Endothelial cell of hepatic sinusoid (primary cell): Measurements from ENCODE around the gene ERC2.
"Not testable (repeated sequence)": the region's sequence is repeated elsewhere in the genome, so short reads cannot be mapped to it uniquely, and the experiment has no call there.

Experiments
- in situ Hi-C: cut with HindIII; loops from 2 replicates; pipeline ENCODE4 v1.10.0; 2017; ENCODE audit warnings: low sequenced_read_pairs

Gene ERC2

DNA sequence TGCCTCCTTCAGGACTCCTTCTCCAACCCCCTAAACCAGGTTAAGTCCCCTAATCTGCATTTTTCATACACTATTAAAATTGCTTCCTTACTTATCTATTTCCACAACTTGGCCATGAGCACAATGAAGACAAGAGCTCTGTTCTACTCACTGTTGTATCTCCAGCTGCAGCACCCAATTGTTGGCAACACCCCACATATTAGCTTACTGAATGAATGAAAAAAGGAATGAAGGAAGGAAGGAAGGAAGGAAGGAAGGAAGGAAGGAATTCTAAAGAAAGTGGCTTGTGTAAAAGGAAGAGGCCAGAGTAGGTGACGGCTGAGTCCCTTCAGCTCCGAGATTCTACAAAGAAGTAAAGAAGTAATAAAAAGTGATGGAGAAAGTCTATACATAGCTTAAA, 444.7 kb downstream of the ERC2 start:
- in situ Hi-C loops = no loop called here

DNA sequence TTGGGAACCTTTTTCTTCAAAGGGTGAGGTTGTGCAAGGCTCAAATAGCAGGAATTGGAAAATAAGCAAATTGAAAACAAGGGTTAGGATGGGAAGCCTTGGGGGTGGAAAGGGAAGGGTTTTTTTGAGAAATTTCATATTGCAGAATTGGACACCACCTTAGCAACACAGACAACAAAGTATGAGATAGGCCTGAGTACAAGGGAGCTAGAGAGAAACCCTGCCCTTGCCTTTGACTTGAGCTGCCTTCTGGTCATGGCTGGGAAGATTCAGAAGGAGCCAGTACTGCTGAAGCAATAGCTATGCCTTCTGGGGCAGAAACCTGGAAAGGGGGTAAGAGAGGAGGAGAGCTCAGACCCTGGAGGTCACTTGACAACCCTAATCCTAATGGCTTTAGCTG, 445.6 kb downstream of the ERC2 start:
- in situ Hi-C loops = no loop called here

DNA sequence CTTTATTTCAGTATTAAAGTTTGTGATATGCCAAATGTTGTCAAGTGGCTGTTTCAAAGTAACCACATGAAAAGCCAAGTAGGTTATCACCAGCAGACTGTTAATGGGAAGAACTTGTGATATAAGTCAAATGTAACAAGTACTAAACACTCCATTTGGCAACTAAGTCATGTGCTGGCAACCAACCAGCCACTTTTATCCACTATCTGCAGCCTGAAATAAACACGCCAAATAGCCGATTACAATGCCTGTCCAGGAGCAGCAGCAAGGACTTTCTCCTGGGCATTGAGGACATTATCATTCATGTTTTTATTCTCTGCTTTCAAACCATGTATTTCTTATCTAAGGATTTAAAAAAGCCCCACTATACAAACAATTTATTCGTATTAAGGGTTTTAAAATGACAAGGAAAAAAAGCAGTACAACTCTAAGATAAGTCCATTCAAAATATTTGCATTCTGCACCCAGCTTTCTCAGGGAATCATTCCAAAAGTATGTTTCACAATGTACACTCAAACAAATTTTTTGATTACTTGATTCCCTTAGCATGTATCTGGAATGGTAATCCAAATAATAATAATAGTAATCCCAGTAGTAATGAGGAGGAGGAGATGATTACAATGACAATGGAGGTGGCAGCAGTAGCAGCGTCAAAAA, 448.6 kb downstream of the ERC2 start:
- in situ Hi-C loops = no loop called here

DNA sequence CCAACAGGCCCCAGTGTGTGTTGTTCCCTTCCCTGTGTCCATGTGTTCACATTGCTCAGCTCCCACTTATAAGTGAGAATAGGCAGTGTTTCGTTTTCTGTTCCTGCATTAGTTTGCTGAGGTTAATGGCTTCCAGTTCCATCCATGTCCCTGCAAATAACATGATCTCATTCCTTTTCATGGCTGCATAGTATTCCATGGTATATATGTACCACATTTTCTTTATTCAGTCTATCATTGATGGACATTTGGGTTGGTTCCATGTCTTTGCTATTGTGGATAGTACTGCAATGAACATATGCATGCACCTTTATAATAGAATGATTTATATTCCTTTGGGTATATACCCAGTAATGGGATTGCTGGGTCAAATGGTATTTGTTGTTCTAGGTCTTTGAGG, 452.9 kb downstream of the ERC2 start:
- in situ Hi-C loops = not testable (repeated sequence)

DNA sequence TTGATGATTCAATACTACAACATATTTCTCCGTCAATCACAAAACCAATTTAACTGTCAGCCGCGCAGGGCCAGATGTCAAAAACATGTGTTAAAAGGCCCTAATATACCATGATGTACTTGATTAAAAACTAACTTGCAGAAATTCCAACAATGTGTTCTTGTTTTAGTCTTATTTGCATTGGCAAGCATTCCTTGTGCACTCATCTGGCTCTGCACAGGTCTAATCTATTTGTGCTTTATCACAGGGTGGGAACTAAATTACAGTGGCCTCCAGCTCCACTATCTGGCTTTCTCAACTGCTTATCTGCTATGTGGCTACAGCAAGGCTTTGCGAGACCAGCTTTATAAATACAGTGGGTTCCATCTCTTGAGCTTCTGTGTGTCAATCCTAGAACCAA, 455.5 kb downstream of the ERC2 start:
- in situ Hi-C loops = no loop called here

DNA sequence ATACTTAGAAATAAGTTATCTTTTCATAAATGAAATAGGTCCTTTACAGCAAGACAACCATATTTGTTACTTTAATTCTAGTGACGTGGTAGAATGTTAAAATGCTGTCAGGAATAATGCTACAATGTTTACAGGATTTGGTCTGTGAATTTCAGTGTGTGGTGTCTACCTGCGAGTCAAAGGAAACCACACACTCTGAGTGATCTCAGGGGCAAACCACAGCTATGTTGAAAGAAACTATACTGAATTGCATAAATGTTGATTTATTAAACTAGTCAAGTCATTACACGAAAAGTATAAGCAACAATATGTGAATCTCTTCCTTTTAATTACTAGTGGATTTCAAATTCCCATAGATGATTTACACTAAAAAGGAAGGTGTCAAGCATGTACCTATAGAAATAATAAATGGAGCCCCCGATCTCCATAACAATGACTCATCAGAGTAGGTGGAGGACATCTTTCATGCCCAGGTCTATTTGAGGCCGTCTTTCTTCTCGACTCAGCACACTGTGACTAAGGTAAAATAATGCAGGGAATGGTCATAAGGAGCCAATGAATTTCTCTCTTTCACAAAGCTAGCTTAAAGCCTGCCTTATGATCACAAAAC, 463.0 kb downstream of the ERC2 start:
- in situ Hi-C loops = loop anchor here (10.0 kb wide), 1 partner anchor 60 kb away; no protein-coding TSS in a partner anchor

DNA sequence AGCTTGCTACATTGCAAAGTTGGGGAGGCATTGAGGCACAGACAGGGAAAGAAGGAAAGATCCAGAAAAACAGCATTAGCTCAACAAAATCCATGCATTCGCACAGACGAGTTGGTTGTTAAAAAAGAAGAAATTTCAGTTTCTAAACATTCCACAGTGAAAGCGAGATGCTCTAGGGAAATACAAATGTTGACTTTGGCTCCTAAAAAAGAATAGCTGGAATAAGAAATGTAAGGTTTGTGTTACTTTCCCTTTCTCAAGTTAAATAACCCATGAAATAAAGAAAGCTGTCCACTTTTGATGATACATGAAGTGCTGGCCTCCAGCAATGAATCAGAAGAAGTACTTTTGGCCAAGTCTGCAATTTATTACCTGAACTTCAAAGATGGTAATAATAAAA, 465.1 kb downstream of the ERC2 start:
- in situ Hi-C loops = loop anchor here (10.0 kb wide), 1 partner anchor 58 kb away; no protein-coding TSS in a partner anchor

DNA sequence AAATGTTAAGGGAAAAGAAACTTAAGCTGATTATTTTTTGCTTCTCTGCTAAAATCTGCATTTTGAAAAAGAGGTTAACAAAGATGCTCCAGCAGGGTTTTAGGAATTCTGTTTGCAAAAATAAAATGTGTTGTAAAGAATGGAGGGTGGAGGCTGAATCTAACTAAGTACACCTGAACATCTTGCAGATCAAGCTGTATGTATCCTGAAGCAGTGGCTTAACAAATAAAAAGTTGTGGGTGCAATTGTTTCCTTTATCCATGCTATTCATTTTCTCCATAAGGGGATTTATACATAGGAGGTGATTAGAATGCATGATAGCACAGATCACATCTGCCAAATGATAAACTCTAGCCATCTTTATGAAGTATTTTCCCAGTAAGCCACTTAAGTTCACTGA, 466.3 kb downstream of the ERC2 start:
- in situ Hi-C loops = loop anchor here (10.0 kb wide), 1 partner anchor 57 kb away; no protein-coding TSS in a partner anchor

DNA sequence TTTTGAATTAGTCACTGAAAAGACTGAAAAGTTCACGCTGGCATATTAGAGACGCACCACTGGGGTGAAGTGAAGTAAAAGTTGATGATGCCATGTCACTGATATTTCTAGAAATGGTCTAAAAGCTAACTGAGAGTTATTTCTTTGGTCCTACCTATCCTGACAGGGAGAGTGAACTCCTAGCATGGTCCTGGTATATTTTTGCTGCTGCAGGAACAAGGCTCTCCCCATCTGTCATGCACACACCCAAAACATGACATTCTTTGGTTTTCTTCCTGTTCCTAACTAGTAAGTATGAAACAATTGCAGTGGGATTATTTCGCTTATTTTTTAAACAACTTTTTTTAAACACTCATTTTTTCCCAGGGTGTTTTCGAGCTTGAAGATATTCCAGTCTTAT, 466.7 kb downstream of the ERC2 start:
- in situ Hi-C loops = loop anchor here (10.0 kb wide), 1 partner anchor 57 kb away; no protein-coding TSS in a partner anchor

DNA sequence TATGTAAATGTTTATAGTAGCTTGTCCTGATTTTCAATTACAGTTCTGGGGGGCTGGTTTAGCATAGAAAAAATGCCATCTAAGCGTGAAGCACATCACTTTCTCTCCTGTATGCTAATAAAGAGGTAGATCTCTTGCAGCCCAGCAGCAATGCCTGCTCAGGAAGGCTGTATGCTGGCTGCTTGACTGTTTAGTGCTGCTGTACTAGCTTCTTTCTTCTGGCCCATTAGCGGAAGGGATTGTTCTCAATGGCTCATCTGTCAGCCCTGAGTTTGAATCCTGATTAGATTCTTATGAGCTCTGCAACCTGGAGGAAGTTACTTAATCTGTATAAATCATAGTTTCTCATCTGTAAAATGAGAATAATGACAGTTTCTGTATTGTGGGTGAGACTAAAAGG, 478.9 kb downstream of the ERC2 start:
- in situ Hi-C loops = no loop called here

DNA sequence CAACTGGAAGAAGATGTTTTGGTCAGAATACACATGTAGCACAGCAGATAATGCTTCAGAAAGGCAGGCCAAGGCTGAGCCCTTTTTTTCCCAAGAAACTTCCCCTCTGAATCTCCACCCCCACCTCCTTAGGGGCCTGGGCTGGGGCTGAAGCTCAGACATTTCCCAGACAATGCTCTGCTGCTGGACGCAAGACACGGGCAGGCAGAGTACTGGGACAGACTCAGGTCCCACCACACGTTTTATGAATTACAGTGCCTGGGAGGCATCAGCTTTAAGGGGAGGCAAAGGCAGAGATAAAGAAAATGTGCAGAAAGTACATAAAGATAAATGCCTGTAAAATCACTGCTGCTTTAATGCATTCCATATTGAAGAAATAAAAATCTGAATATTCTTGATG, 479.4 kb downstream of the ERC2 start:
- in situ Hi-C loops = no loop called here

DNA sequence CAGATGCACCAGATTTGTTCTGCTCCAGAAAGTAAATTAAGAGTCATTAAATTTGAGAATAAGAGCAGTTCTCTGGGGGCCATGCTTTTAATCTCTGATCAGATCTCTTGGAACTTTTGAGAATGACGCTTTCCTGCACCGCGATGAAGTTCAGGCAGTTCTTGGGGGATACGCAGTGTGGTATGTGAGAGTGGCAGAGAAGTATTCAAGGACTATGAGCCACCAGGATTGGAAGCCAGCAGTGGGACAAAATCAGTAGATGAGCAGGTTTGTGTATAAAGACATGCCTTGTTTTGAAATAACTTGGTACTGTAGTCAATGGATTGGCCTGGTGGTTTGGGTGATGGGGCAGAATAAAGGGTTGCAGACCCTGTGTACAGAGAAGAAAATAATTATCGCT, 483.6 kb downstream of the ERC2 start:
- in situ Hi-C loops = no loop called here

DNA sequence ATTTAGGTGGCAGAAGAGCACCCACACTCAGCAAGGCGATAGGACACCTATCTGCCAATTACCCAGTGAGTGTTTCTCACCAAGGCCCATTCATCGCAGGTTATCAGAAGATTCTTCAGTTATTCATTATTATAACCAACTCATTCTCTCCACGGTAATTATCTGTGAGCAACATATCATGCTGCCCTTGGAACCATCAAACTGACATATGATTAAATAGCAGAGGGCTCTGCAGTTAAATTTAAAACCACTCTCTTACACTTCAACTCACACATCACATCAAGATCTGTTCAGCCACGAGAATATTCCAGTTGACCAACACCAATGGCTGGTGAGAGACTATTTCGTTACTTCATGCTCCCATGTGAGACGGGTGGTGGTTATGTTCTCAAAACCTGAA, 489.3 kb downstream of the ERC2 start:
- in situ Hi-C loops = no loop called here

DNA sequence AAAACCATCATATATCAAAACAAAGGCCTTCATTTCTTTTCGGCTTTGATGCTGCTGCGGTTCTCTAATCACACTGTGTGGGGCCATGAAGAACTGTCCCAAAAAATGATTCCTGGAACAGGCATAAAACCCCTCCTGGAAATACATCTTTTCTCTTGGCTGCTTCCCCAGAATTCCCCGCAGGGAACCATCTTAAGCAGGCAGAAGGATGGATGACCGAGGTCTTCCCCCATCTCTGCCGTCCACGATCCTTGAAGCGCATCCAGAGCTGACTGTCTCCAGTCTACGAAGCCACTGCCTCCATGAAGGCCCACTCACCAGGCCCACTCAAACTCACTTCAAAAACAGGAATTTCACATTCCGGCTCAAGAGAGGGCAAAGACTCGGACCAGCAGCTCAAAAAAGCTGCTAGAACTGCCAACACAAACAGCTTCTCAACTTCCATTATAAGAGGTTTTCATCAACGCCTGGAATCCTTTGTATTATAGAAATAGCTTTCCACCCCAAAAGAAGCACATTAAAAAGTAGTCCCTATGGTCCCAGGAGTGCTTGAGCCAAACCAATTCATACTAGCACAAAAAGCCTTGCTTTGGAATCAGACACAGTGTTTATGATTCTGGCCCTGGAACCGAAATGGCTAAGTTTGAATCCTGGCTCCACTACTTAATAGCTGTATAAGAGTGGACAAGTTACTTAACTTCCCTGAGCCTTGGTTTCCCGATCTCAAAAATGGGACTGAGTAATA, 493.7 kb downstream of the ERC2 start:
- in situ Hi-C loops = no loop called here

DNA sequence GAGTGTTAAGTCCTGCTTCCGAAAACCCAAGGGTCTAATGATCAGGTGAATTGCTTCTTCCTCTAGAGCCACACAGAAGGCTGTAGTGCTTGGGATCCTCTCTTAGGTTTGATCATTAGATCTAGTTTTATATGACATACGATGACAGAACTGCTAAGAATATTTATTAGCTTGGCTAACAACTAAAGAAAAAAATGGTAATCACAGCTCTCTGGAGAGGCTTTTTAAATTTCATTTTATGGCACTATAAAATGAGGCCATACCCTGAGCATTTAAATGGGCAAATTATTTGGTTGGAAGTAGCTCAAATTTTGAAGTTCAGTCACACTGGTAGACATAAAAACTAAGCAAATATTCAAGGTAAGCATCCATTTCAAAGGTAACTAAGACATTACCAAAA, 498.6 kb downstream of the ERC2 start:
- in situ Hi-C loops = no loop called here

DNA sequence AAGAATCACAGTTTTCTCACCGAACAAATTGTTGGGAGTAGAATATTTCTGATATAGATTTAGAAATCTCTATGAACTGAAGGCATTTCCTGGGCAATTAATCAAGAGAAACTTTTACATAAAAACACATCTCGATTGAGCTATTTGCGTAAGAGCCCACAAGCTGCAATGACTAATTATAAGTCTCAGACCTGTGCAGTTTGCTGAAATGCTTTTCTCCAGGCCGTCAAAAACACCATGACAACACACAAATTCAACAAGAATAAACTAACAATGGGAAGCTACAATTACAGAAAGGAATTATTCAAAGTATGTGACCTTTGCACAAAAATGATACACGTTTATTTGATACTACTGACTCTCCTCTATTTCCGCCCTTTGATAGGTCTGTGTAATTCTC, 499.9 kb downstream of the ERC2 start:
- in situ Hi-C loops = no loop called here

DNA sequence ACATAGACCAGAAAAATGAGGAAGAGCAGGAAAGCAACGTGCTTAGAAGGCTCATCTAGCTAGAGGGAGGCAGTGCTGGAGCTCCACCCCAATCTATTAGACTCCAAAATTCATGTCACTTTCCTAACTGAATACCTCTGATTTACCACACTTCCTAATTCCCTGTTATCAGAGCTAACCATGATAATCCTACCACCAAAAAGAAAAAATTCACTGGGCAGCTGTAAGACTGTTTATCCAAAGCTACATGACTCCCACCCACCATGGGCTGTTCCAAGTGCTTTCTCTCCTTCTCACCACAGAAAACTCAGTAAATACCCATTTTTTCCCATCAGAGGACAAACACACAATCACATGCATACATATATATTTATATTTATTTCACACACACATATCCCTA, 501.7 kb downstream of the ERC2 start:
- in situ Hi-C loops = no loop called here

DNA sequence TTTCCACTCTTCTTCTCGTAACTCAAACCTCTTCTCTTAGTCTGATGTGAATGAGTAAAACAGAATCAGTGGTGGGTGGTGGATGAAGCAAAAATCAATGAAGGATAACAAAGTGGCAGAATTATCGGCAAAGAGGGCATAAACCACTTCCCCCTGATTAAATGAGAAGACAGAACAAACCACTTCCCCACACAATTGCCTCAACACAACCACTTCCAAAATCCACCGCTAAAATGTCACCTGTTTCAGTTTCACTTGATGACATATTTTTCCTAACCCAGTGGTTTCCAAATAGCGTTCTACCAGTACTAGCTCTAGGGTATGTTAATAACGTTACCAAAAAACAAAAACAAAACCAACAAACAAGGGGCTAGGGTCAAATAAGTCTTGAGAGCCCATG, 502.5 kb downstream of the ERC2 start:
- in situ Hi-C loops = no loop called here

DNA sequence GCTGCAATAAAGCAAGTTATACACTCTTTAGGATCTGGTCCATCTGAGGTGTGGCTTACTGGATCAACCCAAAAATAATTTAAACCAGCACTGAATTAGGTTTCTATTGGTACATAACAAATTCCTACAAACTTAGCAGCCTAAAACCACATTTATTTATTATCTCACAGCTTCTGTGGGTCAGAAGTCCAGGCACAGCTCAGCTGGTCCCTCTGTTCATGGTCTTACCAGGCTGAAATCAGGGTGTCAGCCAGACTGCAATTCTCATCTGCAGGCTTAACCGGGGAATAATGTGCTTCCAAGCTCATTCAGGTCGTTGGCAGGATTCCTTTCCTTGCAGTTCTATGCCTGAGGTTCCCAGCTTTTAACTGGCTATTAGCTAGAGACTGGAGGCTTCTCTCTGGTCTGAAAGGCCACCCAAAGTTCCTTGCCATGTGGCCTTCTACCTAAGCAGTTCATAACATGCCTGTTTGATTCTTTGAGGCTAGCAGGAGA, 503.7 kb downstream of the ERC2 start:
- in situ Hi-C loops = no loop called here

DNA sequence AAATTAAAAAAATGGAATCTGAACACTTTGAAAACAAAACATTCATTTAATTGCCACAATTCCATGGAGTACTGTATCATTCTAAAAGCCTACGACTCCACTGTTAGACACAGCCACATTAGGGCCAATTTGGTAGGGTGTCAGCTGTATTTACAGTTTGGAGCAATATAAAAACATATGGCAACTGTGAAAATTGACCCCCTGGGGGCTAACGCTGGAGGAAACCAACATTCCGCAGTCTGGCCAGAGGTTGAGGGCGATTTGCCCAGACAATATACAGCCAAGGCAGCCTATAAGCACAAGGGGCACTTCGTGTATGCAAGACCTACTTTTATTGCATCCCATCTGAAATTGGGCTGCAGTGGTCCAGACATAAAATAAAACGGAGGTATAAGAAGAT, 504.7 kb downstream of the ERC2 start:
- in situ Hi-C loops = no loop called here

DNA sequence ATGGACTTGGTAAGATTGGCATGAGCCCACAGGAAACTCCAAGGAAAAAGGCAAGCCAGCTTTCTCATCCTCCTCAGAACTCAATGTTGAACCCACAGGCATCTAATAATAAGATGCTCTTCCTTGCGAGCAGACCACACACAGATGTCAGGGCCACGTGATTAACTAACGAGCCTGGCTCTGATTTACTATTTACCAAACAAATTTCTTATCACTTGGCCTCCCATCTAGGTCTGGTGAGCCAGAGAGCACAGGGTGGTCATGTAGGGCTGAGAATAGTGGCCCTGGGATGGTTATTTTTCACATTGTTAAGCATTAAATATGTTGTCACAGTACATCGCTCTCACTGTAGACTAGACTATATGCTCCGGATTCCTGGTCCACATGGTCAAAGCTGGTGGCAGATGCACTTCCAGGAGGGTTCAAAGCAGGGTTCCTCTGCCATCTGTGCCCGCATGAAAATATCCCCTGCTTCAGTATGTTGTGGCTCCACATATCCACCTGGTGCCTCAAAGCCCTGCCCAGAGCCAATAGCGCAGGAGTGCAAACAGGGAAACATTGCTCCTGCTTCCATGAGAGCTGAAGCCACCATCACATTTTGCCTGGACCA, 508.7 kb downstream of the ERC2 start:
- in situ Hi-C loops = no loop called here
